Caco-2 (cell line): ENCODE results near the gene CSAG2. TPM values are rescaled to one million over a fixed set of nuclear protein-coding genes. Genes with fewer than 3 reads are reported as not detected.
"Not testable (repeated sequence)": the region's sequence is repeated elsewhere in the genome, so short reads cannot be mapped to it uniquely, and the experiment has no call there.

Experiments
- BruUV-seq: library from RNA; stranded (reverse); fragments of 400-500 nt; replicated peaks from 2 replicates; lab custom pipeline; 2021; lab: Mats Ljungman, UMichigan
- CTCF ChIA-PET: fragments of 300-600 bp; sonication (Branson Sonifier 250); formaldehyde crosslinking; loops from one replicate; lab custom pipeline; 2022; ENCODE audit warnings: antibody characterized with exemption; lab: Charles Lee
- POLR2A ChIA-PET: fragments of 300-600 bp; sonication (Branson Sonifier 250); formaldehyde crosslinking; loops from one replicate; lab custom pipeline; 2022; ENCODE audit warnings: antibody characterized with exemption; lab: Charles Lee
- DNase-seq, 2 experiments: peaks; one replicate each; pipeline versions ENCODE4 v3.0.0 to v3.0.0-alpha.2; 2020 to 2022
- H3K27me3 ChIP-seq: replicated peaks from 2 replicates; pipeline ENCODE4 v1.6.0; 2011; ENCODE audit warnings: low read length; ENCODE audit not compliant: control insufficient read depth, insufficient read depth
- H3K36me3 ChIP-seq: 2 replicates; pipeline ENCODE4 v1.5.1; 2011; ENCODE audit warnings: low read length; ENCODE audit not compliant: control insufficient read depth, insufficient read depth
- H3K4me1 ChIP-seq: fragments of 250-450 bp; sonication (Bioruptor Pico); 2 replicates; pipeline ENCODE4 v1.5.1; 2020; ENCODE audit warnings: mild to moderate bottlenecking
- H3K4me3 ChIP-seq: 2 replicates; pipeline ENCODE4 v1.5.1; 2011; ENCODE audit warnings: low read depth, mild to moderate bottlenecking, control low read depth, low read length
- H3K9me3 ChIP-seq: fragments of 250-450 bp; sonication (Bioruptor Pico); 2 replicates; pipeline ENCODE4 v1.5.1; 2020; ENCODE audit warnings: mild to moderate bottlenecking, moderate library complexity
- H3K27ac Mint-ChIP-seq: one replicate; pipeline ENCODE4 v1.8.0; 2022; ENCODE audit warnings: mixed read lengths; ENCODE audit not compliant: unreplicated experiment
- H3K27me3 Mint-ChIP-seq: one replicate; pipeline ENCODE4 v1.8.0; 2022; ENCODE audit warnings: mixed read lengths; ENCODE audit not compliant: insufficient read depth, unreplicated experiment
- H3K36me3 Mint-ChIP-seq: one replicate; pipeline ENCODE4 v1.8.0; 2022; ENCODE audit warnings: mild to moderate bottlenecking, mixed read lengths; ENCODE audit not compliant: insufficient read depth, unreplicated experiment
- H3K4me1 Mint-ChIP-seq: one replicate; pipeline ENCODE4 v1.8.0; 2022; ENCODE audit warnings: low read depth, mixed read lengths; ENCODE audit not compliant: unreplicated experiment
- H3K4me3 Mint-ChIP-seq: one replicate; pipeline ENCODE4 v1.8.0; 2022; ENCODE audit warnings: mild to moderate bottlenecking, moderate library complexity, mixed read lengths; ENCODE audit not compliant: unreplicated experiment
- H3K9me3 Mint-ChIP-seq: one replicate; pipeline ENCODE4 v1.8.0; 2022; ENCODE audit warnings: mixed read lengths; ENCODE audit not compliant: unreplicated experiment
- CTCF ChIP-seq, 2 experiments: fragments of 200-600 bp in 1 of 2; IDR thresholded peaks; 1 replicate in 1 of 2; 2 replicates in 1 of 2; pipeline versions ENCODE4 v1.5.1 to v1.8.0; 2011 to 2022; ENCODE audit warnings: antibody characterized with exemption in 1 of 2, control low read depth in 1 of 2, inconsistent platforms in 1 of 2, low read depth in 1 of 2, low read length in 1 of 2, mild to moderate bottlenecking in 1 of 2, moderate library complexity in 1 of 2; ENCODE audit not compliant: insufficient read depth in 1 of 2, severe bottlenecking in 1 of 2, unreplicated experiment in 1 of 2
- intact Hi-C: fragments of 100-400 bp; cut with micrococcal nuclease; formaldehyde crosslinking; loops from one replicate; pipeline ENCODE4 v1.10.0; 2022; ENCODE audit not compliant: unreplicated experiment
- total RNA-seq: library from RNA; stranded (reverse); gene quantifications from 2 replicates; pipeline ENCODE4 v1.2.3, GENCODE V29; 2022

CSAG2 gene
- total RNA-seq, 1 experiment from 2014 or later: not detected

DNA sequence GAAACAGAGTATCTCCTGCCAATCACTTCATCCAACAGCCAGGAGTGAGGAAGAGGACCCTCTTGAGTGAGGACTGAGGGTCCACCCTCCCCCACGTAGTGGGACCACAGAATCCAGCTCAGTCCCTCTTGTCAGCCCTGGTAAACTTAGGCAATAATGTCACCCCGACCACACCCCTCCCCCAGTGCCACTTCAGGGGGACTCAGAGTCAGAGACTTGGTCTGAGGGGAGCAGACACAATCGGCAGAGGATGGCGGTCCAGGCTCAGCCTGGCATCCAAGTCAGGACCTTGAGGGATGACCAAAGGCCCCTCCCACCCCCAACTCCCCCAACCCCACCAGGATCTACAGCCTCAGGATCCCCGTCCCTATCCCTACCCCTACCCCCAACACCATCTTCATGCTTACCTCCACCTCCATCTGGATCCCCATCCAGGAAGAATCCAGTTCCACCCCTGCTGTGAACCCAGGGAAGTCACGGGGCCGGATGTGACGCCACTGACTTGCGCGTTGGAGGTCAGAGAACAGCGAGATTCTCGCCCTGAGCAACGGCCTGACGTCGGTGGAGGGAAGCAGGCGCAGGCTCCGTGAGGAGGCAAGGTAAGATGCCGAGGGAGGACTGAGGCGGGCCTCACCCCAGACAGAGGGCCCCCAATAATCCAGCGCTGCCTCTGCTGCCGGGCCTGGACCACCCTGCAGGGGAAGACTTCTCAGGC lies 24.3 kb upstream of the CSAG2 start, which contains the start of the genes CSAG1 and MAGEA12:
TSS of gene CSAG1 (minus strand) at position 461 of the 715 bp plus-strand sequence. CDS start 1,261 bp downstream, outside the sequence.
TSS of gene MAGEA12 (plus strand) at position 497 of the 715 bp plus-strand sequence. CDS start 2,405 bp downstream, outside the sequence.
- no TSS peak for BruUV-seq
- Mint-ChIP-seq H3K9me3 (no peaks in the 10 kb centered on the region), H3K4me3 (no peak within 1 kb of the TSS), H3K36me3 (no peaks in the 10 kb centered on the region), H3K4me1 (no peaks in the 10 kb centered on the region), H3K27me3 (peaks cover 5% of the 10 kb centered on the region), H3K27ac (no peak within 1 kb of the TSS)
- Histone ChIP-seq H3K4me3 (no peak within 1 kb of the TSS), H3K4me1 (no peaks in the 10 kb centered on the region), H3K27me3 (no peaks in the 10 kb centered on the region), H3K9me3 (no peaks in the 10 kb centered on the region), H3K36me3 (no peaks in the 10 kb centered on the region)
- ChIA-PET POLR2A (no interaction called here), CTCF (interaction anchor here (0.5 kb wide), 1 partner anchor 88 kb away, joined by 3 read pairs; no protein-coding TSS in a partner anchor)
- intact Hi-C loops: no loop called here
- no peak for TF ChIP-seq CTCF (IDR thresholded peaks at IDR 0.05; ENCODE audit: insufficient read depth in 1 of 2, low read depth in 1 of 2, low read length in 1 of 2, severe bottlenecking in 1 of 2, unreplicated experiment in 1 of 2)
- no peak for DNase-seq

- Mint-ChIP-seq H3K4me3 (no peak overlapping the region), H3K4me1 (no peaks in the 10 kb centered on the region), H3K9me3 (no peaks in the 10 kb centered on the region), H3K36me3 (no peaks in the 10 kb centered on the region), H3K27ac (no peak overlapping the region), H3K27me3 (no peaks in the 10 kb centered on the region)
- intact Hi-C loops: no loop called here
- H3K36me3 ChIP-seq: no peaks in the 10 kb centered on the region
- CTCF ChIA-PET: no interaction called here
- no TSS peak for BruUV-seq
- H3K27me3 ChIP-seq: no peaks in the 10 kb centered on the region
- no peaks in the 10 kb centered on the region for H3K9me3 ChIP-seq
- TF ChIP-seq CTCF (IDR thresholded peaks at IDR 0.05; ENCODE audit: insufficient read depth in 1 of 2, low read depth in 1 of 2, low read length in 1 of 2, severe bottlenecking in 1 of 2, unreplicated experiment in 1 of 2): no peak
- H3K4me1 ChIP-seq: no peaks in the 10 kb centered on the region
- H3K4me3 ChIP-seq: no peak overlapping the region
- POLR2A ChIA-PET: no interaction called here
- no peak for DNase-seq
Measured at GRCh38 chrX:152725409-152725808, 16.3 kb upstream of the CSAG2 start.

GRCh38 chrX:152713815-152714787 lies 5.0 kb upstream of the CSAG2 start, which contains the start of gene MAGEA2B:
Gene MAGEA2B (plus strand): TSS chrX:152714628. CDS start chrX:152717107, 2,479 bp downstream.
- H3K4me3 ChIP-seq, H3K4me1 ChIP-seq, DNase-seq, H3K9me3 ChIP-seq, H3K27me3 ChIP-seq, H3K4me1 Mint-ChIP-seq, H3K27me3 Mint-ChIP-seq, H3K9me3 Mint-ChIP-seq, CTCF ChIA-PET, H3K36me3 ChIP-seq, intact Hi-C loops, BruUV-seq, H3K27ac Mint-ChIP-seq, H3K36me3 Mint-ChIP-seq, POLR2A ChIA-PET, H3K4me3 Mint-ChIP-seq: not testable (repeated sequence)

DNA sequence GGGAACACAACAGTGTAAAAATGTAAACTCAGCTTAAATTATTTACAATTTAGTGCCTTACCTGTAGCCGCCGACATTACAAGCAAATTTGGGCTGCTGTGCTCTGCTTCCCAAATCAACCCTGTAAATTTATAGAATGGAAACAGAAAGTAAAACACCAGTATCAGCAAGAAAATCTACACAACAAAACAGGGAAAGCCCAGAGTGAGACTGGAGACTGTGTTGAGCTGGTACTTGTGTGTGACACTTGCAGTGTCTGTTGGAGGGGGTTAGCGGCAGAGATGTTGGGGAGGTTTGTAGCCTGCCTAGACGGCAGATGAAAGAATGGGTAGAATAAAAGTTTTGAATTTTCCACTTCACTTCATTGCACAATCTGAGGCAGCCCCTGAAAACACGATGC lies 4.1 kb upstream of the CSAG2 start:
- H3K4me3 ChIP-seq, H3K9me3 Mint-ChIP-seq, H3K27ac Mint-ChIP-seq, DNase-seq, H3K4me1 ChIP-seq, BruUV-seq, intact Hi-C loops, H3K36me3 ChIP-seq, H3K27me3 ChIP-seq, H3K9me3 ChIP-seq, H3K4me3 Mint-ChIP-seq, H3K4me1 Mint-ChIP-seq, H3K27me3 Mint-ChIP-seq, H3K36me3 Mint-ChIP-seq, POLR2A ChIA-PET, CTCF ChIA-PET: not testable (repeated sequence)

DNA sequence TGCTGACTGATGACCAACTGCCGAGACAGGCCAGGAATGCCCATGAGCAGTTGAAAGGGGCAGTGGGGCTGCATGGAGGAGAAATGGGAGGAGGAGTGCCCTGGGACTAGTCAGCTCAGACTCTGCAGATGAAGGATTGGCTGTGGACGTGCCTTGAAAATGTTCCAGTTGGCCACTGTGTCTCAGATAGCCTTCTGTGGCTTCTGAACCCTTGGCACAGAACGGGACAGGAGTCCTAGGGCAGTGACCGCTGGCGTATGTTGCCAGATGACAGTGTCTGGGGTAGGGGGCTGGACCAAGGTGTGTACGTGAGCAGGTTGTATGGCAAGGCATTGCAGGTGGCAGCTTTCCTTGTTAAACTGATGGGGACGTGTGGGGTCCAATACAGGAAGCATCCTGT lies 2.6 kb downstream of the CSAG2 start:
- intact Hi-C loops, BruUV-seq, H3K36me3 Mint-ChIP-seq, H3K4me1 ChIP-seq, H3K9me3 ChIP-seq, POLR2A ChIA-PET, H3K9me3 Mint-ChIP-seq, H3K4me3 ChIP-seq, H3K27me3 ChIP-seq, H3K27ac Mint-ChIP-seq, H3K36me3 ChIP-seq, H3K4me3 Mint-ChIP-seq, H3K4me1 Mint-ChIP-seq, CTCF ChIA-PET, DNase-seq, H3K27me3 Mint-ChIP-seq: not testable (repeated sequence)
